Measurements from ENCODE around the gene LRRC74B.
A peak's percentile ranks its signal among the peaks of the same experiment; 100 is the strongest.
"Not testable (repeated sequence)": the region's sequence is repeated elsewhere in the genome, so short reads cannot be mapped to it uniquely, and the experiment has no call there.

Gene LRRC74B

DNA sequence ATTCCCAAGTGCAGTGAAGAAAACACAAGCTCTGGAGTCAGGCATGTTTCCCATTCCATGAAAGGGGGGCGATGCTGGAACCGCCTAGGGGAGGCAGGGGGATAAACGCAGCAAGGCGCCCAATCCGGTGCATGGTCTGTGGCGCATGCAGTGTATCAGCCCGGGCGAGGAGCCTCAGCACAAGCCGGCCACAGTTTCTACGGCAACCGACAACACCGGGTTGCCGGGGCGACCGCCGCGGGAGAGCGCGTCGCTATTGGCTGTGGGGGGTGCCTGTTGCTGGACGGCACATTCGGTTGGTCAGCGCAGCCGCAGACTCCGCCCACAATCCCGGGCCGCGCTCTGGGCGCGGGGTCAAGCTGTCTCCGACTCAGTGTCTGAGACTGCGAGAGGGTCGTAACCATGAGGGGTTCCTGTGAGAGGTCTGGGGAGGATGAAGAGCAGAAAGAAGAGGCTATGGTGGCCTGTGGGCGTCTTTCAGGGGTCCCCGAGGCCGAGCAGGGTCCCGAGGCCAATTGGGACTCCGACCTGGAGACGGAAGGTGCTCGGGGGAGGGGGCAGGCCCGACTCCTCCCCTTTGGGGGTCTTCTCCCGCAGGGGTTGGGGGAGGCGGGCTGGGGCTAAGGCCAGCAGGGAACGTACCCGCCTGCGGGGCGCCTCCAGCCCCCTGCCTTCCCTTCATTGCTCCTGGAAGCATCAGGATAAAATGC lies at the start of gene LRRC74B:
LRRC74B (plus strand) TSS at position 362 of the 710 bp plus-strand sequence; CDS start at position 403, 41 bp downstream.
- peak; percentile 82 for DNase-seq

DNA sequence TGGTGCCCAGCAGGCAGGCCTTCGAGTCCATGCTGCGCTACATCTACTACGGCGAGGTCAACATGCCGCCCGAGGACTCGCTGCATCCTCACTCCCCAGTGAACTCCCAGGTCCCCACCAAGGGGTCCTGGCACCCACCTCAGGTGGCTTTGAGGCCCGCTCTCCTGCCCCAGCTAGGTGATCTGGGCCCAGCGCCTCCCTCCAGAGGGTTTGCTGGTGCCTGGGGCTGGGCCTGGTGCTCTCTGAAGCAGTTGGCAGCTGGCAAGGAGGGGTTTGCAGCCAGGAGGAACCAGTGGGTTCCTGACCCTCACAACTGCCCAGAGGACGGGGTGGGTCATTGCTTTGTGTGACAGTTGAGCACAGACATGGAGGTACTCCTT lies 49.7 kb upstream of the LRRC74B start:
- no peak for DNase-seq

GRCh38 chr22:20996598-20997535 lies 48.9 kb upstream of the LRRC74B start:
- no peak for DNase-seq

GRCh38 chr22:20997536-20998257 lies 48.0 kb upstream of the LRRC74B start:
- DNase-seq, result no peak

DNA sequence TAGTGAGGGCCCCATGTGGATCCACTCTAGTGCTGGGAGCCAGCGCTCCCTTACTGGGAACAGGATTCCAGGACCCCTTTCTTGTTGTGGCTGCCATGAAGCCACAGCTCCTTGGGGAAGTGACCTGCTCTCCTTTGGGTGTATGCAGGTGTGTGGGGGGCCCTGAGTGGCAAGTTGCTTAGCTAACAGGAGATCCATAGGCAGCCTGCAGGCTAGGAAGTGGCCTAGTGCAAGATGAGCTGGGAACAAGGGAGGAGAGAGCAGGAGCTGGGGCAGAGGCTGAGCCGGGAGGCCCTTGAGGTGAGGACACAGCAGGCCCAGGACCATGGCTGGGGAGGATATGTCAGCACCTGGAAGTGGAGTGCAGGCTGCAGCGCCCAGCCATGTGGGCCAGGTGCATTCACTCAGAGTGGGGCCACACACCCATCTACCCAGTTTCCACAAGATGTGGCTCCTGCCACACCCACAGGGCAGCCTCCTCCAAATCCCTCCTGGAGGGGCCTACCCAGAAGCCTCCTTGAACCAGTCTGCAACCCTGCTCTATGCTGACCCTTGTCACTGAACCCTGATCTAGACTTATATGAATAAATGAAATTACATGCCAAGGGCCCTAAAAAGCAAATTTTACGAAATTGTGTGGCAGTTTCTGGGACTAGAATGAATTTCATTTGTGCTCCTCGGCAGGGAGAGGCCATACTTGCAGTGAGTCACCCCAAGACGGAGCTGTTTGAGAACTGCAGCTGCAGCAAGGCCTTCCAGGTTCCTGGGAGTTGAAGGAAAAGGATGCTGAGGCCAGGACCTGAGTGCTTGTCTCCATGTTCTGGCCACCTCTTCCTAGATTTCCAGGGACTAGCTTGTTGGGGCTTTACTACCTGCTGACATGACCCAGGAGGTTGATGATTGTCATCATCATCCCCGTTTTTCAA lies 47.1 kb upstream of the LRRC74B start:
- DNase-seq, result no peak

GRCh38 chr22:20999350-21000206 lies 46.2 kb upstream of the LRRC74B start:
- no peak for DNase-seq

DNA sequence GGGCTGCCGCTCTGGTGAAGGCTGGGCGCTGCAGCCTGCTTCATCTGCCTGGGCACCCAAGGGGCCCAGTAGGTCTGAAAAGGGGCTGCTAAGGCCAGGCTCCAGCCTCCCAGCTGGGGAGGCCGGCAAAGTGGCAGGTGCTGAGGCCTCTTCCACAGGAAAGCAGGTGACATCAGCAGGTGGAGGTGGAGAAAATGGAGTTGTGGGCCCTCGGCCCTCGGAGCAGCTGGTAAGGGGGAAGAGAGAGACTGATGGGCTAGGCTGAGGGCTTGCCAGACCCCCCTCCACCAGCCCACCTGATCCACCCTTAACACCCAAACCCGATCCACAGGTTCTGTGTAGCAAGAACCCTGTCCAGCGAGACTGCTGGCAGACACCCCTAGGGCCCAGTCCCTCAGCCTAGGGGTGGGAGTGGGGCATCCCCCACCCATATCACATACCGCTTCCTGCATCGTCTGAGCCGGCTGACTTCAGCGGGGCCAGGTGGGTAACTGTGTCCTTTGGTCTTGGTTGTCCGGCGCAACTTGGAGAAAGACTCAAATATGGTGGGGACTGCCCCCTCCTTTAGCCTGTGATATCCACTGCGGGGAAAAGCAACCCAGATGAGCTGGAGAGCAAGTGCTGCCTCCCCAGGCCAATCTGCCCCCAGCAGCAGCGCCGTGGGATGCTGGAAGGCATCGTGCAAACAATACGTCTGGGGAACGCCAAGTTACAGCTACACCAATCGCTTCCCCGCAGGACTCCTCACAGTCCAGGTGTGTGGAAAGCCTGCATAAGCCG lies 45.3 kb upstream of the LRRC74B start:
- no peak for DNase-seq

DNA sequence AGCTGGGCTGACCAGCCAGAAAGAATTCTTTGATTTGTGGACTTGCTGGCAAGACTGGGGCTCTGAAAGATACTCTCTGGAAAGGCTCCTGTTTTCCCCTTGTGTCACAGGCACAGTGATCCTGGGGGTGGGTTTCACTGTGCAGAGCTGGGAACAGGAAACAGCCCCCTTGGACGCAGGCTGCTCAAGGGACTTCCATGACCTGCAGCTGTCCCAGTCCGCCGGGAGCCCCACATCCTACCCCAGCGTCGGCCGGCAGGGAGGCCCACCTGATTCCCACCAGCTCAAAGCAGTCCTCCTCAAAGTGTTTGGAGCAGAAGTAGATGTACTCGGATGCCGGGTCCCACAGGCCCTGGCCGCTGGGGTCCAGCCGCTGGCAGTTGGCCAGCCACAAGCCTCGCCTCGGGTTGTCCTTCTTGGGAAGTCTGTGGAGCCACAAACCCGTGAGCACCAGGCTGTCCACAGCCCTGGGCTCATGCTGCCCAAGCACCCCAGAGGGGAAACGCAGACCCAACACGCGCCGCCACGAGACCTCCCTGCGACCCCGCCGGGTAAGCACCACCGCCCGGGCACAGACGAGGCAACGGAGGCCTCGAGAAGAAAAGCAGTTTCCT lies 44.7 kb upstream of the LRRC74B start:
- no peak for DNase-seq

GRCh38 chr22:21001601-21002325 lies 44.0 kb upstream of the LRRC74B start, which contains the start of gene THAP7:
Gene THAP7 (minus strand): TSS chr22:21002118. CDS start chr22:21001911, 207 bp downstream.
- peak; percentile 95 for DNase-seq

- no peak for DNase-seq
Measured at GRCh38 chr22:21003782-21004181, 42.0 kb upstream of the LRRC74B start.

GRCh38 chr22:21009208-21009607 lies 36.5 kb upstream of the LRRC74B start:
- not testable (repeated sequence) for DNase-seq

GRCh38 chr22:21009638-21010425 lies 35.9 kb upstream of the LRRC74B start:
- DNase-seq, result no peak

GRCh38 chr22:21010426-21011113 lies 35.2 kb upstream of the LRRC74B start:
- no peak for DNase-seq

DNA sequence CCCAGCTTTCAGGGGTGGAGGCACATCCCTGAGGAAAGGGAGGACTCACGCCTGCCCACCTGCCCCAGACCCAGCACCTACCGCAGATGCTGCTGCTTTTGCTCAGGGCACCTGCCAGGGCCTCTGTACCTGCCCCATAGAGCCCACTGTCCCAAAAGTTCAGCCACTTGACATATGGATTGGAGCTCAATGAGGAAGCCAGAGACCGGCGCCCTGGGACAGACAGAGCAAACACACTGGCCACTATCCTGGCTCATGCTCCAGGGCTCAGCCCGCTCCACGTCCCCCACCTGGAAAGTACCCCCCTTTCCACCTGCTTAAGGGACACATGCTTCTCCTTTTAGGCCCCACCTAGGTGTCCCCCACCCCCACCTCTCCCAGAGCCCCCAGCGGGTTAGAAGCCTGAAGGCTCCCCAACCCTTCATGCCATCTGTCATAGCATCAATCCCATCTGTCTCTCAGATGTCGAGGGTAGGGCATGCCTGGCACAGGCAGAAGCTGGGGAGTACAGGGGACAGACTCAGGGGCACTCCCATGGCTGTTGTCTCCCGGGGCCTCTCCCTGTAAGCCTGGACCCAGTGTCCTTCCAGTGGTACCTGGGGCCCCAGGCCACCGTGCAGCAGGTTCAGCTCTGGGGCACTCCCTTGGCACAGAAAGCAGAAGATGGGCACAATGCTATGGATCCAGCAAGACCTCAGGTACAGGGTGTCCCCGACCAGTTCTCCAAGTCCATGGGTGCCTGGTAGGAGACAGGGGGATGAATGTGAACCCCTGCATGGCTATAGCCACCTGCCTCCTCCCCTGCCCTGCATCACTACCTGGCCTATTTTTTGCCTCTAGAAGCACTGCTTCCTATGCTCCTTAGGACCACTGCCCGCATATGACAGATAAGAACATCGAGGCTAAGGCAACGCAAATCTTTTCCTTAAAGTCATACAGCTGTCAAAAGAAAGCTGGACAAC lies 33.0 kb upstream of the LRRC74B start:
- DNase-seq, result no peak

- no peak for DNase-seq
Measured at GRCh38 chr22:21013657-21014201, 32.0 kb upstream of the LRRC74B start.

- DNase-seq, result peak; percentile 90
Measured at GRCh38 chr22:21014202-21014725, 31.5 kb upstream of the LRRC74B start.
